HepG2 (cell line): ENCODE measurements around the gene PPP1CA. TPM values are rescaled to one million over a fixed set of nuclear protein-coding genes. Genes with fewer than 3 reads are reported as not detected.

ENCODE experiments used
- ATAC-seq: fragments of 200-7000 bp; cut with Tn5 transposase; 3 replicates; pipeline ENCODE4 v1.9.1; 2020; ENCODE audit warnings: mild to moderate bottlenecking, moderate library complexity
- BruUV-seq: library from RNA; stranded (reverse); fragments of 400-500 nt; replicated peaks from 2 replicates; lab custom pipeline; 2021; lab: Mats Ljungman, UMichigan
- CTCF ChIA-PET: fragments of 300-600 bp; formaldehyde crosslinking; extraction: SDS; loops from one replicate; lab custom pipeline; 2021; ENCODE audit warnings: low total read pairs, inconsistent platforms, low intra/inter-chr PET ratio; lab: Yijun Ruan, JAX
- POLR2A ChIA-PET: fragments of 350-600 bp; sonication (Branson Sonifier 250); formaldehyde crosslinking; loops from one replicate; lab custom pipeline; 2020; ENCODE audit warnings: antibody characterized with exemption, inconsistent platforms; lab: Yijun Ruan, JAX
- DNase-seq: peaks from one replicate; pipeline ENCODE4 v3.0.0-alpha.2; 2015; ENCODE audit warnings: low spot score
- FAIRE-seq: peaks from 3 replicates; lab custom pipeline; 2011; peaks lifted over from hg19 to GRCh38; lab: Jason Lieb, UNC
- H2AFZ ChIP-seq: one replicate; pipeline ENCODE4 v1.6.1; 2011; ENCODE audit warnings: low read length, inconsistent platforms
- H3K27ac ChIP-seq: fragments of 300-600 bp; 3 replicates; pipeline ENCODE4 v1.8.0; 2011; ENCODE audit warnings: mixed run types, mild to moderate bottlenecking, mixed read lengths, low read length, inconsistent platforms; ENCODE audit not compliant: insufficient read depth; ENCODE audit errors: extremely low read length
- H3K27me3 ChIP-seq, 2 experiments: fragments of 200-600 bp in 1 of 2; 2 replicates in 1 of 2; 3 replicates in 1 of 2; pipeline versions ENCODE4 v1.6.0 to v1.8.0; 2011; ENCODE audit warnings: low read length in 2 of 2, mild to moderate bottlenecking in 2 of 2, moderate library complexity in 2 of 2, inconsistent platforms in 1 of 2; ENCODE audit not compliant: insufficient read depth in 2 of 2, control insufficient read depth in 1 of 2
- H3K36me3 ChIP-seq, 2 experiments: fragments of 200-600 bp in 1 of 2; replicated peaks in 1 of 2; 2 replicates in 1 of 2; 3 replicates in 1 of 2; pipeline versions ENCODE4 v1.5.1 to v1.8.0; 2011; ENCODE audit warnings: low read length in 2 of 2, inconsistent platforms in 1 of 2; ENCODE audit not compliant: insufficient read depth in 2 of 2, control insufficient read depth in 1 of 2
- H3K4me1 ChIP-seq: 2 replicates; pipeline ENCODE4 v1.5.1; 2012; ENCODE audit warnings: low read length, inconsistent platforms; ENCODE audit not compliant: insufficient read depth
- H3K4me2 ChIP-seq: 2 replicates; pipeline ENCODE4 v1.6.0; 2011; ENCODE audit warnings: low read depth, low read length, inconsistent platforms
- H3K4me3 ChIP-seq, 3 experiments: fragments of 200-600 bp in 1 of 3; sonication (generic), shearing (Covaris generic) in 1 of 3; replicated peaks in 1 of 3; 2 replicates each; pipeline ENCODE4 v1.5.1; 2011 to 2016; ENCODE audit warnings: low read length in 3 of 3, inconsistent platforms in 2 of 3, low read depth in 2 of 3, mild to moderate bottlenecking in 2 of 3, control low read depth in 1 of 3, mixed read lengths in 1 of 3; ENCODE audit not compliant: insufficient read depth in 1 of 3
- H3K79me2 ChIP-seq: one replicate; pipeline ENCODE4 v1.6.1; 2011; ENCODE audit warnings: low read length, inconsistent platforms; ENCODE audit not compliant: insufficient read depth
- H3K9ac ChIP-seq: 2 replicates; pipeline ENCODE4 v1.6.0; 2011; ENCODE audit warnings: mild to moderate bottlenecking, low read depth, low read length, inconsistent platforms; ENCODE audit not compliant: insufficient read depth
- H3K9me3 ChIP-seq: 2 replicates; pipeline ENCODE4 v1.5.1; 2012; ENCODE audit warnings: mild to moderate bottlenecking, low read length
- H4K20me1 ChIP-seq: 2 replicates; pipeline ENCODE4 v1.6.0; 2011; ENCODE audit warnings: inconsistent platforms, mild to moderate bottlenecking, low read length, moderate library complexity; ENCODE audit not compliant: insufficient read depth
- EHMT2 ChIP-seq: fragments of 200-600 bp; sonication (generic); IDR thresholded peaks from 2 replicates; pipeline ENCODE4 v1.7.0; 2017; ENCODE audit warnings: antibody characterized with exemption, low read depth, low read length, borderline replicate concordance
- HOXD1 ChIP-seq: sonication (generic); formaldehyde crosslinking; IDR thresholded peaks from 2 replicates; pipeline ENCODE4 v1.5.0; 2020; ENCODE audit warnings: missing genetic modification reagents
- PAX8 ChIP-seq: sonication (generic); formaldehyde crosslinking; IDR thresholded peaks from 2 replicates; pipeline ENCODE4 v1.8.0; 2022; ENCODE audit warnings: mild to moderate bottlenecking, missing genetic modification reagents, borderline replicate concordance
- SOX6 ChIP-seq, 2 experiments: fragments of 450-650 bp in 1 of 2; sonication (generic) in 1 of 2; formaldehyde crosslinking in 1 of 2; IDR thresholded peaks; 2 replicates each; pipeline versions ENCODE4 v1.4.0 to v1.6.1; 2017 to 2020; ENCODE audit warnings: antibody characterized with exemption in 1 of 2, mild to moderate bottlenecking in 1 of 2, missing genetic modification reagents in 1 of 2
- TEAD3 ChIP-seq: optimal IDR thresholded peaks from 2 replicates; pipeline ENCODE3; 2016; ENCODE audit warnings: borderline replicate concordance
- TRIM24 ChIP-seq: sonication (generic); formaldehyde crosslinking; IDR thresholded peaks from 2 replicates; pipeline ENCODE4 v1.8.0; 2022; ENCODE audit warnings: mild to moderate bottlenecking, missing genetic modification reagents
- ZFP36 ChIP-seq: fragments of 150-350 bp; IDR thresholded peaks from 2 replicates; pipeline ENCODE4 v1.6.1; 2018; ENCODE audit warnings: borderline replicate concordance, low read length, low read depth; ENCODE audit not compliant: partially characterized antibody
- ZNF678 ChIP-seq: sonication (generic); formaldehyde crosslinking; IDR thresholded peaks from 2 replicates; pipeline ENCODE4 v1.4.0; 2020; ENCODE audit warnings: mild to moderate bottlenecking, missing genetic modification reagents
- ZNF687 ChIP-seq: sonication (generic); formaldehyde crosslinking; IDR thresholded peaks from 2 replicates; pipeline ENCODE4 v1.5.1; 2020; ENCODE audit warnings: mild to moderate bottlenecking, missing genetic modification reagents, moderate library complexity
- ZNF749 ChIP-seq: sonication (generic); formaldehyde crosslinking; IDR thresholded peaks from 2 replicates; pipeline ENCODE4 v1.8.0; 2022; ENCODE audit warnings: mild to moderate bottlenecking, missing genetic modification reagents, moderate library complexity, borderline replicate concordance
- ZZZ3 ChIP-seq: sonication (generic); formaldehyde crosslinking; IDR thresholded peaks from 2 replicates; pipeline ENCODE4 v1.4.0; 2020; ENCODE audit warnings: missing genetic modification reagents, mild to moderate bottlenecking, borderline replicate concordance
- WGBS: methylation state at CpG from one replicate; pipeline ENCODE4 v1.1.6; 2017; ENCODE audit warnings: low lambda C conversion rate; 5-methylcytosine and 5-hydroxymethylcytosine counted together
- in situ Hi-C: cut with HindIII; loops from 2 replicates; pipeline ENCODE4 v1.10.0; 2017; ENCODE audit warnings: low pct_unique_long_range_greater_than_20kb; ENCODE audit not compliant: extremely low pct_ligation_motif_present
- intact Hi-C: fragments of 100-400 bp; cut with micrococcal nuclease; formaldehyde crosslinking; loops from one replicate; pipeline ENCODE4 v1.10.0; 2022; ENCODE audit not compliant: unreplicated experiment
- polyA plus RNA-seq, 8 experiments: library from polyadenylated mRNA; depleted of rRNA in 3 of 8; stranded (reverse) in 7 of 8; unstranded in 1 of 8; fragments of >200 nt; fragmentation: Illumina TruSeq in 4 of 8; extraction: Trizol in 4 of 8; gene quantifications; 2 replicates each; pipeline versions ENCODE4 v1.2.1 to v1.2.3, GENCODE V29; 2011 to 2016; ENCODE audit warnings: low read depth in 4 of 8, missing spikeins in 1 of 8, mixed read lengths in 1 of 8; ENCODE audit not compliant: insufficient read depth in 1 of 8
- total RNA-seq, 5 experiments: library from RNA; depleted of rRNA; stranded (reverse); fragments of >200 nt; fragmentation: Illumina TruSeq; extraction: Trizol; gene quantifications; 2 replicates each; pipeline ENCODE4 v1.2.3, GENCODE V29; 2016; ENCODE audit warnings: low read depth in 1 of 5

Gene PPP1CA
- total and polyA plus RNA-seq, 2 of the 13 experiments (the other 11 are each of a cell fraction or from before 2014, with no cell fraction given) = 149 to 170 TPM

DNA sequence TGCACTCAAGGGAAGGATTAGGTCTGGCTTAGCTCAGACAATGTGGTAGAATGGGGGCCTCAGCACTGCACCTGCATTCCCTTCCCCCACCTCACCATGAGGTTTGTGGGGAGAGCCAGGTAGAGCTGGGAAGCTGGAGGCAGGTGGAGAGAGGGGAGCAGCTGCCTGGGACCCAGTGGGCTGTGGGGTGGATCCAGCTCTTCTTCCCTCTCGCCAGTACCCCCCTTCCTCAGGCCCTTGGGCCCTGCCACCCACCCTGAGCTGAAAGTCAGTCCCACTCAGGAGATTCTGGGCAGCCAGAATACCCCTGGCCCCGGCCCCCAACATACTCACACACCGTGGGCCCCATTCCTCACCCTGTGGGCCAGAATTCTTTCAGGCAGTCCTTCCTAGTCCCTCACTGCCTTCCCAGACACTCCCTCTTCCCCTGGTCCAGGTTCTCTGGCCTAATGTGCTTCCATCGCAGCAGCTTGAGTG, 45.2 kb downstream of the PPP1CA start:
- H3K27me3 ChIP-seq = no peaks in the 10 kb centered on the region
- H3K79me2 ChIP-seq = no peaks in the 10 kb centered on the region
- WGBS = 0% methylated on average over 3 of the region's 4 CpGs
- H4K20me1 ChIP-seq = no peaks in the 10 kb centered on the region
- H3K4me2 ChIP-seq = peak overlapping the region; percentile 96
- ATAC-seq (no peak), FAIRE-seq (no peak), DNase-seq (no peak)
- peak overlapping the region; percentile 63 for H3K9ac ChIP-seq
- BruUV-seq = no TSS peak
- no peaks in the 10 kb centered on the region for H3K36me3 ChIP-seq
- intact Hi-C loops (loop anchor here (1.0 kb wide), 1 partner anchor 17 kb away; the partner anchor contains the start of gene CLCF1), in situ Hi-C loops (no loop called here)
- peak overlapping the region in 2 of 3 experiments; percentile 10 to 90; a peak in 1 of 6 replicates for H3K4me3 ChIP-seq
- POLR2A ChIA-PET = interaction anchor here (1.8 to 9.7 kb wide), 2 partner anchors 22 to 36 kb away, joined by 5 to 365 read pairs; partner anchors contain the start of genes CLCF1 and RAD9A
- CTCF ChIA-PET = interaction anchor here (0.6 to 4.1 kb wide), 3 partner anchors 12 to 26 kb away, joined by 3 to 45 read pairs (median 9); partner anchors contain the start of gene CLCF1
- no peak overlapping the region for H2AFZ ChIP-seq
- H3K9me3 ChIP-seq = no peaks in the 10 kb centered on the region
- no peak overlapping the region for H3K27ac ChIP-seq
- peaks cover 46% of the 10 kb centered on the region for H3K4me1 ChIP-seq
- TF ChIP-seq ZFP36 = no peak
- TF ChIP-seq ZNF749 = 0 out of 2 replicates have a peak, but pooled peaks have one; percentile 46
- TF ChIP-seq PAX8 (CRISPR knock-in tag) = no peak
- no peak for TF ChIP-seq SOX6 (IDR thresholded peaks at IDR 0.05)
- TF ChIP-seq SOX6 (CRISPR knock-in tag; IDR thresholded peaks at IDR 0.05) = 0 out of 2 replicates have a peak, but pooled peaks have one; percentile 24
- no peak for TF ChIP-seq EHMT2
- TF ChIP-seq HOXD1 (CRISPR knock-in tag) = 0 out of 2 replicates have a peak, but pooled peaks have one; percentile 30
- no peak for TF ChIP-seq ZZZ3 (CRISPR knock-in tag)
- TF ChIP-seq TEAD3 = no peak
- TF ChIP-seq ZNF678 (CRISPR knock-in tag) = no peak
- TF ChIP-seq ZNF687 = peak; percentile 16; the same call in 1 of the 2 replicates
- no peak for TF ChIP-seq TRIM24 (CRISPR knock-in tag)
